Naive thymus-derived CD8-positive, alpha-beta T cell (primary cell): Measurements from ENCODE around the gene PODXL2. TPM values are rescaled to one million over a fixed set of nuclear protein-coding genes. Genes with fewer than 3 reads are reported as not detected.

ENCODE experiments used
- ATAC-seq, 2 donors: fragments of 150-1000 bp; cut with Tn5 transposase in 1 of 2; sonication (Bioruptor Pico), chemical (Tn5 transposase) in 1 of 2; 1 replicate in 1 of 2; 2 replicates in 1 of 2; pipeline ENCODE4 v1.10.0; 2021; ENCODE audit warnings: mild to moderate bottlenecking in 2 of 2, moderate library complexity in 2 of 2
- POLR2A ChIA-PET: fragments of 350-600 bp; sonication (Branson Sonifier 250); formaldehyde crosslinking; loops from one replicate; lab custom pipeline; 2021; ENCODE audit warnings: antibody characterized with exemption; lab: Charles Lee
- DNase-seq, 10 donors: peaks; one replicate each; pipeline versions ENCODE4 v3.0.0 to v3.0.0-alpha.2; 2020 to 2022
- H3K27ac Mint-ChIP-seq, 10 donors: one replicate each; pipeline ENCODE4 v1.8.0; 2020 to 2022; ENCODE audit warnings: mild to moderate bottlenecking in 10 of 10, mixed read lengths in 10 of 10, moderate library complexity in 4 of 10, inconsistent platforms in 1 of 10
- H3K27me3 Mint-ChIP-seq, 5 donors: one replicate each; pipeline ENCODE4 v1.8.0; 2021 to 2022; ENCODE audit warnings: mixed read lengths in 5 of 5
- H3K36me3 Mint-ChIP-seq, 3 donors: one replicate each; pipeline ENCODE4 v1.8.0; 2020 to 2022; ENCODE audit warnings: mixed read lengths in 3 of 3, mild to moderate bottlenecking in 2 of 3, inconsistent platforms in 1 of 3
- H3K4me1 Mint-ChIP-seq, 4 donors: one replicate each; pipeline ENCODE4 v1.8.0; 2021 to 2022; ENCODE audit warnings: mixed read lengths in 4 of 4
- H3K4me3 Mint-ChIP-seq, 10 donors: one replicate each; pipeline ENCODE4 v1.8.0; 2020 to 2022; ENCODE audit warnings: mild to moderate bottlenecking in 10 of 10, mixed read lengths in 10 of 10, moderate library complexity in 6 of 10, inconsistent platforms in 1 of 10
- H3K9me3 Mint-ChIP-seq, 9 donors: one replicate each; pipeline ENCODE4 v1.8.0; 2020 to 2022; ENCODE audit warnings: mixed read lengths in 9 of 9, mild to moderate bottlenecking in 3 of 9, inconsistent platforms in 1 of 9, moderate library complexity in 1 of 9
- polyA plus RNA-seq, 3 donors: library from polyadenylated mRNA; unstranded; fragments of 300-500 nt; fragmentation: Illumina TruSeq; gene quantifications; one replicate each; pipeline ENCODE4 v1.2.3, GENCODE V29; 2021
- total RNA-seq, 8 experiments: library from RNA in 2 of 8; stranded (reverse) in 2 of 8; gene quantifications; one replicate each; pipeline ENCODE4 v1.2.3 and lab custom pipeline; 2021 to 2026

The PODXL2 gene
- total and polyA plus RNA-seq, 5 experiments from 2014 or later: 0.66 to 4.1 (median 2.6) TPM

DNA sequence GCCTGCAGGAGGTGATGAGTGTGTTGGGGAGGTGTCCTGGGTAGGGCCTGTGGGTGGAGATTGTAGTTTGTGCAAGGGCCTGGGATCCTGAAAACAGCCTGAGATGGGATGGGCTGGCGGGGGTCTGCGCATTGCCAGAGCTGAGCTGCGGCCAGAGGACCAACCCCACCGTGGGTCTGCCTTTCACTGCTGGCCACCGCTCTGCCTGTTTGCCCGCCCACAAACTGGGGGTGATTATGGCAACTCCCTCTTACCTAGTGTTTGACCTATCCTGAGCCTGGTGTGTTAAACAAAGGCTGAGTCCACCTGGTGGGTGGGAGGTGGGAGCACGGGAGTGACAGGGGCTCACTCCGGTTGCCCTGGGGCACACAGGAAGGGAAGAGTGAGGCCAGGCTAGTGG is 53.6 kb downstream of the PODXL2 start:
- Mint-ChIP-seq H3K27ac (peak overlapping the region in 5 of 10 donors; percentile 16 to 83 (median 71)), H3K9me3 (no peaks in the 10 kb centered on the region), H3K4me1 (peaks cover 9 to 26% (median 22%) of the 10 kb centered on the region in 4 donors), H3K27me3 (no peaks in the 10 kb centered on the region), H3K36me3 (peaks cover 0 to 13% (median 0%) of the 10 kb centered on the region in 3 donors), H3K4me3 (no peak overlapping the region)
- DNase-seq: peak in 1 of 10 donors; percentile 12
- no peak for ATAC-seq
- POLR2A ChIA-PET: interaction anchor here (0.7 to 1.7 kb wide), 3 partner anchors 9 to 987 kb away, joined by 3 to 8 read pairs (median 3); no protein-coding TSS in a partner anchor

DNA sequence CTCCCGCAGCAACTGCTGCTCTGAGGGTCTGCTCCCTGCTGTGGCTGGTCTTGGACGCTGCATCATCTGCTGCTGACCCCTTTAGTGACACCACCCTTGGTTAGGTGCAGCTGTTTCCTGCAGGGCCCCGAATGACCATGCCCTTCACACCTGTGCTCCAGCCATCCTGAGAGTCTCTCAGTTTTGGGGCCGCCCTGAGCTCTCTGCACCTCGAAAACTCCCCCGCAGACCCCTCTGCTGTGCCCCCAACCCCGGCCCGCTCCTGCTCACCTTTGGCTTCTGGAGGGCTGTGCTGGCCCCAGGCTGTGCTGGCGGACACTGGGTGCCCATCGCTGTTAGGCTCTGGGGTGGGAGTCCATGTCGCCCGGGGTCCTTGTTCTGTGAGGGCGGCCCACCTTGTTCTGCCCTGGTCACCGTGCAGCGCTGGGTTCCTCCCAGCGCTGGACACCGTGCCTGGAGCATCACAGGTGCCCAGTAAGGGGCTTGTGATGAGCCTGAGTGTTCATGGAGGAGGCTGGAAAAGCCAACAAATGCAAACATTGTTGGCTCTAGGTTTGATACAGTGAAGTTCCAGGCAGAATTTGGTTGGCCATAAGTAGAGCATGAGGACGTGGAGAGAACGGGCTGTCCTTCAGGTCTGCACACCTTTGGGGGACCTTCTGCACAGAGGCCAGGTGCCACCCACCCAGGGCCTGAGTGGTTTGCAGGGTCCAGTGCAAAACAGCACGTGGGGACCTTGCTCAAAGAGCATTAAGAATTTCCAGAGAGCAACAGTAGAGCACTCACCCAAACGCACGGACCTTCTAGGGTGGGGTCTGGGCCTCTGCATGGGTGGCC is 56.1 kb downstream of the PODXL2 start:
- POLR2A ChIA-PET: interaction anchor here (0.6 kb wide), 1 partner anchor 12 kb away, joined by 3 read pairs; the partner anchor contains the start of gene ABTB1
- ATAC-seq (no peak), DNase-seq (no peak)
- H3K4me3 Mint-ChIP-seq: no peak overlapping the region
- H3K27me3 Mint-ChIP-seq: no peaks in the 10 kb centered on the region
- H3K36me3 Mint-ChIP-seq: no peaks in the 10 kb centered on the region
- H3K4me1 Mint-ChIP-seq: peaks cover 7 to 21% (median 16%) of the 10 kb centered on the region in 4 donors
- no peaks in the 10 kb centered on the region for H3K9me3 Mint-ChIP-seq
- peak overlapping the region in 1 of 10 donors; percentile 60 for H3K27ac Mint-ChIP-seq

- ATAC-seq: no peak
- POLR2A ChIA-PET: no interaction called here
- Mint-ChIP-seq H3K27ac (no peak overlapping the region), H3K4me1 (peaks cover 7 to 21% (median 16%) of the 10 kb centered on the region in 4 donors), H3K27me3 (no peaks in the 10 kb centered on the region), H3K36me3 (no peaks in the 10 kb centered on the region), H3K4me3 (no peak overlapping the region), H3K9me3 (no peaks in the 10 kb centered on the region)
- DNase-seq: no peak
These were observed 56.9 kb downstream of the PODXL2 start for GRCh38 chr3:127685708-127686511.

- Mint-ChIP-seq H3K4me1 (peaks cover 7 to 18% (median 15%) of the 10 kb centered on the region in 4 donors), H3K9me3 (no peaks in the 10 kb centered on the region), H3K4me3 (no peak overlapping the region), H3K27ac (no peak overlapping the region), H3K27me3 (no peaks in the 10 kb centered on the region), H3K36me3 (no peaks in the 10 kb centered on the region)
- no peak for ATAC-seq
- DNase-seq: no peak
- POLR2A ChIA-PET: no interaction called here
These were observed 57.5 kb downstream of the PODXL2 start for GRCh38 chr3:127686512-127686894.

- Mint-ChIP-seq H3K4me3 (no peak overlapping the region), H3K4me1 (peaks cover 7 to 13% (median 13%) of the 10 kb centered on the region in 4 donors), H3K27me3 (no peaks in the 10 kb centered on the region), H3K27ac (no peak overlapping the region), H3K36me3 (no peaks in the 10 kb centered on the region), H3K9me3 (no peaks in the 10 kb centered on the region)
- POLR2A ChIA-PET: no interaction called here
- DNase-seq (no peak), ATAC-seq (no peak)
These were observed 58.3 kb downstream of the PODXL2 start for GRCh38 chr3:127687228-127687737.

DNA sequence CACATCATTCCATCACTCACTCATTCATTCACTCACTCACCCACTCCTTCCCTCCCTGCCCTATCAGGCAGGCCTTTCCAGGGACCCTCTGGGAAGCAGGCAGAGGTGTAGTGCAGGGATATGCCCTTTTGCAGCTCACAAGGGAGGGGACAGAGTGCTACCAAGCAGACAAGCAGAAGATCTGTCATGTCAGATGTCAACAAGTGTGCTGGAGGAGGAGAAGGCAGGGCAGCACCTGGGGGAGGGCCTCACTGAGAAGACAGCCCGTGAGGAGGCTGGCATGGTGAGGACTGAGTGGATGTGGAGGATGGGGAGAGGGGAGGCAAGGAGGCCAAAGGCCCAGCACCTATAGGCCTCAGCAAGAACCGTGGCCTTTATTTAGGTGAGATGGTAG is 59.0 kb downstream of the PODXL2 start:
- ATAC-seq: no peak
- DNase-seq: no peak
- Mint-ChIP-seq H3K4me3 (no peak overlapping the region), H3K27me3 (peaks cover 0 to 2% (median 0%) of the 10 kb centered on the region in 5 donors), H3K9me3 (no peaks in the 10 kb centered on the region), H3K4me1 (peaks cover 7 to 13% (median 12%) of the 10 kb centered on the region in 4 donors), H3K36me3 (no peaks in the 10 kb centered on the region), H3K27ac (no peak overlapping the region)
- POLR2A ChIA-PET: interaction anchor here (1.1 kb wide), 1 partner anchor 11 kb away, joined by 3 read pairs; no protein-coding TSS in a partner anchor

DNA sequence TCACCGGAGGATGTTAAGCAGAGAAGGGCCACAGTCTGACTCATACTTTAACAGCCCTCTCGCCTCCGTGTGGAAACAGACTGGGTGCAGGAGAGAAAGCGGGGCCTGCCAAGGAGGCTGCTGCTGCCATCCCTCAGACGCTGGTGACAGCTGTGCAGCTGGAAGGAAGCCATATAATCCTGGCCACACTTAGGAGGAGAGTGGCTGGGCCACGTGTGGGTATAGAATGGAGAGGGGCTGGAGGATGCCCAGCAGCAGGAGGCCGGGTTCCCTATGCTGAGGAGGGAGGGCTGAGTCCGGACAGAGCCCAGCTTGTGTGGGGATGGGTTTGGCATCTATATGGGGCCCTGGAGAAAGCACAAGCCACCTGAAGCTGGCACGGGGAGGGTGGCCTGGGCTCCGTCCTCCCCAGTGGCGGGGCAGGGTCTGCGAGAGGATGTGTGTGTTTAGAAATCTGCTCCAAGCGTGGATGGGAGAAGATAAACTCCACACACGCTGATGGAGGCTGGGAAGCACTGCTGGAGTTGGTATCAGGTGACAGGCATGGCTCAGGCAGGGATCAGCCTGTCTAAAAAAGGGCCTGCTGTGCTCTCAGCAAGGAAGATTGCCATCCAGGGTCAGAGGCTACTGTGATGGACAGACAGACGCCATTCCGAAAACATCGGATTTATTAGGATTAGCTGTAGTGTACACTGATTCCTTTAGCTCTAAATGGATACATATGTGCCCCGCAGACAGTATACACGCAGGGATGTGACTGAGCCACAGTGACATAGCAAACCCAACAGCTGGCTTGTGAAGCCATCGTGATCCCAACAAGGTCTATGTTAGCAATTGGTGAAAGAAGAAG is 59.7 kb downstream of the PODXL2 start:
- Mint-ChIP-seq H3K27me3 (peaks cover 0 to 2% (median 0%) of the 10 kb centered on the region in 5 donors), H3K9me3 (no peaks in the 10 kb centered on the region), H3K4me3 (no peak overlapping the region), H3K36me3 (no peaks in the 10 kb centered on the region), H3K27ac (no peak overlapping the region), H3K4me1 (peaks cover 6 to 10% (median 9%) of the 10 kb centered on the region in 4 donors)
- ATAC-seq (no peak), DNase-seq (no peak)
- POLR2A ChIA-PET: interaction anchor here (1.1 kb wide), 1 partner anchor 11 kb away, joined by 3 read pairs; no protein-coding TSS in a partner anchor

- no peak overlapping the region for H3K4me3 Mint-ChIP-seq
- peaks cover 0 to 2% (median 0%) of the 10 kb centered on the region in 5 donors for H3K27me3 Mint-ChIP-seq
- H3K4me1 Mint-ChIP-seq: peaks cover 2 to 6% (median 2%) of the 10 kb centered on the region in 4 donors
- DNase-seq (peak in 1 of 10 donors; percentile 48), ATAC-seq (no peak)
- no peaks in the 10 kb centered on the region for H3K36me3 Mint-ChIP-seq
- POLR2A ChIA-PET: interaction anchor here (1.1 kb wide), 1 partner anchor 12 kb away, joined by 3 read pairs; no protein-coding TSS in a partner anchor
- H3K9me3 Mint-ChIP-seq: no peaks in the 10 kb centered on the region
- H3K27ac Mint-ChIP-seq: no peak overlapping the region
These were observed 60.4 kb downstream of the PODXL2 start for GRCh38 chr3:127689266-127689860.

GRCh38 chr3:127690106-127690505 is 61.1 kb downstream of the PODXL2 start:
- no peak for DNase-seq
- Mint-ChIP-seq H3K27me3 (peaks cover 0 to 2% (median 0%) of the 10 kb centered on the region in 5 donors), H3K4me3 (no peak overlapping the region), H3K9me3 (no peaks in the 10 kb centered on the region), H3K27ac (no peak overlapping the region), H3K4me1 (peaks cover 0 to 4% (median 0%) of the 10 kb centered on the region in 4 donors), H3K36me3 (no peaks in the 10 kb centered on the region)
- ATAC-seq: no peak
- POLR2A ChIA-PET: no interaction called here

DNA sequence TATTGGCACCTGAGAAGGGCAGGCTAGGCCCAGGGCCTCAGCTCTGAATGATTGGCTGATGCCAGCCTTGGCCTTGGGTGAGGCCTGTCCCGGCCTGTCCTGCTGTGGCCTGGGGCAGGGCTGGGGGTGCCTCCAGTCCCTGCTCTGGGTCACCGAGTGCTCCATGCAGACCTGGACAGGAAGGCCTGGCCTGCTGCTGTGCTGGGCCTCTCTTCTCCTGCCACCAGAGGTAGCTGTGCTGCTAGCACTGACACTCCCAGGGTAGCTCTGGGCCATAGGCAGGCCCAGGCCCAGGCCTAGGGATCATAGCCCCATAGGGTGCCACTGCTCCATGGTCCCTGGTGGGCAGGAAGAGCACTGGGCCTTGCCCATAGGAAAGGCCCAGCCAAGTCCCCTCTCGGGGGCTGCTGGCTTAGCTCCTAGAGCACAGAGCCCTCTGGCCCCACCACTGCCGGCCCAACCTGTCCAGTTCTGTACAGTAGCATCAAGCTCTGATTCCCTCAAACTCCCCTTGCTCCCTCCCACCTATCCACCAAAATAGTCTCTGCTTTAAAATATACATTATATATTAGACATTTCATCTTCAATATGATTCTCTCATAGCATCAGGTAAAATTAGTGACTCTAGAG is 62.0 kb downstream of the PODXL2 start:
- peak in 1 of 10 donors; percentile 59 for DNase-seq
- no peak overlapping the region for H3K4me3 Mint-ChIP-seq
- POLR2A ChIA-PET: no interaction called here
- ATAC-seq: no peak
- H3K27ac Mint-ChIP-seq: no peak overlapping the region
- no peaks in the 10 kb centered on the region for H3K9me3 Mint-ChIP-seq
- peaks cover 0 to 2% (median 0%) of the 10 kb centered on the region in 5 donors for H3K27me3 Mint-ChIP-seq
- H3K4me1 Mint-ChIP-seq: peaks cover 0 to 4% (median 0%) of the 10 kb centered on the region in 4 donors
- H3K36me3 Mint-ChIP-seq: no peaks in the 10 kb centered on the region

GRCh38 chr3:127691489-127691888 is 62.5 kb downstream of the PODXL2 start:
- POLR2A ChIA-PET: interaction anchor here (0.7 kb wide), 1 partner anchor 10 kb away, joined by 4 read pairs; no protein-coding TSS in a partner anchor
- Mint-ChIP-seq H3K27me3 (peaks cover 0 to 2% (median 0%) of the 10 kb centered on the region in 5 donors), H3K9me3 (no peaks in the 10 kb centered on the region), H3K4me3 (no peak overlapping the region), H3K4me1 (peaks cover 0 to 4% (median 0%) of the 10 kb centered on the region in 4 donors), H3K36me3 (no peaks in the 10 kb centered on the region), H3K27ac (no peak overlapping the region)
- DNase-seq (no peak), ATAC-seq (no peak)
